Cardiac muscle cell (in vitro differentiated cells and primary cell): Measurements from ENCODE around the gene CACNA1C. TPM values are rescaled to one million over a fixed set of nuclear protein-coding genes. Genes with fewer than 3 reads are reported as not detected.
A peak's percentile ranks its signal among the peaks of the same experiment; 100 is the strongest.

Experiments
- DNase-seq, 2 donors: peaks; one replicate each; pipeline versions ENCODE4 v3.0.0 to v3.0.0-alpha.2; 2010 to 2017; ENCODE audit warnings: low read depth in 1 of 2, low spot score in 1 of 2
- H3K27ac ChIP-seq: fragments of 200-600 bp; sonication (generic); 2 replicates; pipeline ENCODE4 v1.5.1; 2016
- H3K27me3 ChIP-seq: fragments of 200-600 bp; sonication (generic); 2 replicates; pipeline ENCODE4 v1.6.0; 2016; ENCODE audit warnings: control low read depth
- H3K36me3 ChIP-seq: fragments of 200-600 bp; sonication (generic); 2 replicates; pipeline ENCODE4 v1.5.1; 2016; ENCODE audit warnings: control low read depth
- H3K4me1 ChIP-seq: fragments of 200-600 bp; sonication (generic); 2 replicates; pipeline ENCODE4 v1.8.1; 2017; ENCODE audit warnings: low read depth, mild to moderate bottlenecking, mixed run types
- H3K4me3 ChIP-seq: fragments of 200-600 bp; sonication (generic); 2 replicates; pipeline ENCODE4 v1.5.1; 2016; ENCODE audit warnings: mild to moderate bottlenecking
- H3K9me3 ChIP-seq: fragments of 200-600 bp; sonication (generic); 2 replicates; pipeline ENCODE4 v1.5.1; 2017; ENCODE audit warnings: low read depth, mild to moderate bottlenecking, control low read depth
- polyA plus RNA-seq: library from polyadenylated mRNA; unstranded; fragments of >200 nt; fragmentation: Nextera tagmentation; extraction: Ambion mirVana; gene quantifications from 2 replicates; pipeline ENCODE4 v1.2.1, GENCODE V29; 2016
- total RNA-seq: library from RNA; depleted of rRNA; stranded (reverse); fragments of >200 nt; gene quantifications from 2 replicates; pipeline ENCODE4 v1.2.3, GENCODE V29; 2016
- TF ChIP-seq, protein P1 (sequence below): IDR thresholded peaks from 2 replicates; pipeline ENCODE4 v1.5.1; 2012; ENCODE audit warnings: low read depth, mild to moderate bottlenecking, low read length

Gene CACNA1C
- total and polyA plus RNA-seq, 2 experiments from 2014 or later, result 40.8 to 77.8 TPM

DNA sequence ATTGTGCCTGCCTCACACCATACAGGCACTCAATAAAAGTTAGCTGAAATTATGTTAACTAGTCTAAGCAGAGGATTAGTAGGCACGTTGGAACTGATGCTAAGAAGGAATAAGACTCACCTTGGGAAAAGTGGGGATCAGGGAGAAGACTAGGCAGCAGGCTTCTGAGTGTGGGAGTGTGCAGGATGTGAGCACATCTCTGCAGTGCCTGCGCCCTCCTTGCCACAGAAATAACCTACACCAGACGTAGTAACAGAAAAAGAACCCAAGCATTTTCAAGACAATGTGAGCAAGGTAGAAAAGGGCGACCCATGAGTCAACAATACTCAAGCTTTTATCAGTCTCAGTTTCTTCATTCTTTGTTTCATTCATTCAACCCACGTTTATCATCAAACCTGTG is 113.9 kb downstream of the CACNA1C start:
- H3K4me3 ChIP-seq, result no peak overlapping the region
- H3K9me3 ChIP-seq, result no peaks in the 10 kb centered on the region

DNA sequence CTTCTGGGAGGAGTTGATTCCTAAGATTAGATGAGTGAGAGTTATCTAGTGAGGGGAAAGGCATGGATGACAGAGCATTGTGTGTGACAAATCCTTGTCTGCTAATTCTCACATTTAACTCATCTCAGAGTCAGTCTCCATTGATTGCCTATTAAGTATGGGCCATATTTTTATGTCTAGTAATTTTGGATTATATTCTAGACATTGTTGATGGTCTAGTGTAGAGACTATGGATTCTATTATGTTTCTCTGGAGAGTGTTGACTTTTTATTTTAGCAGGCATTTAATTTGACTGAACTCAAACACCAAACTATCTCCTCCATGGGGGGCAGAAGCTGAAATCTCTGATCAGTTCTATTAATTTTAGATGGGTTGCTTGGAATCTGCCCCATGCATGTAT is 114.4 kb downstream of the CACNA1C start:
- no peak overlapping the region for H3K27ac ChIP-seq
- no peaks in the 10 kb centered on the region for H3K27me3 ChIP-seq
- no peaks in the 10 kb centered on the region for H3K36me3 ChIP-seq
- peaks cover 28% of the 10 kb centered on the region for H3K4me1 ChIP-seq
- TF ChIP-seq, protein P1, sequence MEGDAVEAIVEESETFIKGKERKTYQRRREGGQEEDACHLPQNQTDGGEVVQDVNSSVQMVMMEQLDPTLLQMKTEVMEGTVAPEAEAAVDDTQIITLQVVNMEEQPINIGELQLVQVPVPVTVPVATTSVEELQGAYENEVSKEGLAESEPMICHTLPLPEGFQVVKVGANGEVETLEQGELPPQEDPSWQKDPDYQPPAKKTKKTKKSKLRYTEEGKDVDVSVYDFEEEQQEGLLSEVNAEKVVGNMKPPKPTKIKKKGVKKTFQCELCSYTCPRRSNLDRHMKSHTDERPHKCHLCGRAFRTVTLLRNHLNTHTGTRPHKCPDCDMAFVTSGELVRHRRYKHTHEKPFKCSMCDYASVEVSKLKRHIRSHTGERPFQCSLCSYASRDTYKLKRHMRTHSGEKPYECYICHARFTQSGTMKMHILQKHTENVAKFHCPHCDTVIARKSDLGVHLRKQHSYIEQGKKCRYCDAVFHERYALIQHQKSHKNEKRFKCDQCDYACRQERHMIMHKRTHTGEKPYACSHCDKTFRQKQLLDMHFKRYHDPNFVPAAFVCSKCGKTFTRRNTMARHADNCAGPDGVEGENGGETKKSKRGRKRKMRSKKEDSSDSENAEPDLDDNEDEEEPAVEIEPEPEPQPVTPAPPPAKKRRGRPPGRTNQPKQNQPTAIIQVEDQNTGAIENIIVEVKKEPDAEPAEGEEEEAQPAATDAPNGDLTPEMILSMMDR, result no peak
- H3K4me3 ChIP-seq, result no peak overlapping the region
- H3K9me3 ChIP-seq, result no peaks in the 10 kb centered on the region
- DNase-seq, result no peak

More for the DNA sequence above, 113.9 kb downstream of the CACNA1C start:
- Histone ChIP-seq H3K36me3 (no peaks in the 10 kb centered on the region), H3K27me3 (no peaks in the 10 kb centered on the region), H3K4me1 (peaks cover 23% of the 10 kb centered on the region), H3K27ac (no peak overlapping the region)
- TF ChIP-seq, protein P1, result no peak
- DNase-seq, result no peak

DNA sequence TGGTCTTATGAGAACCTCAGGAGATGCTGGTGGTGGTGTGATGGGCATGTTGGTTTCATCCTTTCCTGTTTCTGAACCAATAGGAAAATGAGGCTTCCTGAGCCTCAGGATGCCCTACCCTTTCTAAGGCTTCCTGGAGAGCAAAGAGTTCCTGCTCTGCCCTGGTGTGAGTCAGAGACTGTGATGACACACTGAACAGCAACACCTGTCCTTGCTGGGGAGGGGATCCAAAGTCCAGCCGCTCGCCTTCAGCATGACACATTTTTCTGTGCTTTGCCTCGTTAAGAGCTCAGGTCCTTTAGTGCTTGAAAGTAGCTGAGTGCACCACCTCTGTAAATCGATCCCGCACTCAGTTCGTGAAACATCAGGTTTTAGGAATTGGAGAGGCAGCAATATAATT is 116.0 kb downstream of the CACNA1C start:
- H3K36me3 ChIP-seq, result no peaks in the 10 kb centered on the region
- no peak for DNase-seq
- peaks cover 30% of the 10 kb centered on the region for H3K4me1 ChIP-seq
- no peaks in the 10 kb centered on the region for H3K9me3 ChIP-seq
- no peaks in the 10 kb centered on the region for H3K27me3 ChIP-seq
- no peak overlapping the region for H3K27ac ChIP-seq
- no peak overlapping the region for H3K4me3 ChIP-seq
- TF ChIP-seq, protein P1, result no peak

DNA sequence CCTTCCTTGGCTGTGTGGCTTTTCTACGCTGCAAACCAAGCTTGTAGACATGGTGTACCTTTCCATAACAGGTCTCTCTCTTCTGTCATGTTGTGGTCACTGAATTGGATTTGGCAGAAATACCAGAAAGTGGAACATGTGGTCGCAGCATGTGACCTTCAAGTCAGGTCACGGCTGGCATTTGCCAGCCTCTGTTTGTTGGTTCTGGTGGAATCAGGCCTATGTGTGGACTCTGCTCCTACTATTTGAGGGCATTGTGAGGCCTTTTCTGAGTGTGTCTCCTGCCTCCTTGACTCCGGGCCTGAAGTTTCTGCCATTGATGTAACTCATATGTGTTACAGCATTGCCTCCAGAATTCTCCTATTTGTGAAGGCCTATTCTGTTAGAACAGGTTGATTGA is 116.7 kb downstream of the CACNA1C start:
- Histone ChIP-seq H3K36me3 (no peaks in the 10 kb centered on the region), H3K27ac (peak overlapping the region; percentile 6), H3K4me1 (peaks cover 27% of the 10 kb centered on the region), H3K4me3 (no peak overlapping the region), H3K9me3 (no peaks in the 10 kb centered on the region), H3K27me3 (no peaks in the 10 kb centered on the region)
- TF ChIP-seq, protein P1, result no peak
- no peak for DNase-seq

DNA sequence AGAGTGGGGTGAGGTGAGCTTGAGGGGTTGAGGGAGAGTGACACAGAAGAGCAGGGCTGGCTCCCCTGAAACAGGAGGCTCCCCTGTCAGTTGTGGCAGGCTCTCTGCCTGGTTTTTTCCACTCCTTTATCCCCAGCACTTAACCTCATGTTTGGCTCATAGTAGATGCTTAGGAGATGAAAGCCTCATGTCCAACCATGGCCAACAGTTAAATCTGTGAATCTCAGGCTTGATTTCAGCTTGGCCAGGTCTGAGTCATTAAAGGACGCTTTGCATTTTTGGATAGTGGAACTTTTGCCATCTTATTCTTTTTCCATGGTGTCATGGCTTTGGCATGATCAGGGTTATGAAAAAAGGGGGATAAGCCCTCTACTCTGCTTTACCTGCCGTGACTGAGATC is 117.2 kb downstream of the CACNA1C start:
- TF ChIP-seq, protein P1, result no peak
- Histone ChIP-seq H3K4me3 (no peak overlapping the region), H3K27ac (peak overlapping the region; percentile 6), H3K27me3 (no peaks in the 10 kb centered on the region), H3K36me3 (no peaks in the 10 kb centered on the region), H3K4me1 (peaks cover 27% of the 10 kb centered on the region), H3K9me3 (no peaks in the 10 kb centered on the region)
- no peak for DNase-seq

DNA sequence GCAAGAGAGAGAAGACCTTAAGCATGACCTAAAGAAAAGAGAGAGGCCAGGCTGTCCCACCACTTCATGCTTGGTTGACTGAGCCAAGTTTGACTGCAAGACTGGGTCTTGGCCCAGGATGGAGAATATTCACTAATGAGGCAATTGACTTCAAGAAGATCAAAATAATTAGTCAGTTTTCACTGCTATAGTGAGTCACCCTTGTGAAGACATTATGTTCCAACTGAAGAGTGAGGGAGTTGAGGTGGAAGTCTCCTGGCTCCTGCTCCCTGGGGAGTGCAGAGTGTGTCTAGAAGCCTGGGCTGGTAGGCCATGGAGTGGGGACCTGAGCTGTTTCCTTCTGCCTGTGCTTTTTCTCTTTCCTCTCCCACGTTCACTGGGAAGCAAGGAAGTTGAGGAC is 117.6 kb downstream of the CACNA1C start:
- Histone ChIP-seq H3K4me3 (no peak overlapping the region), H3K27ac (no peak overlapping the region), H3K27me3 (no peaks in the 10 kb centered on the region), H3K36me3 (no peaks in the 10 kb centered on the region), H3K9me3 (no peaks in the 10 kb centered on the region), H3K4me1 (peaks cover 27% of the 10 kb centered on the region)
- DNase-seq, result peak in 1 of 2 donors; percentile 58
- TF ChIP-seq, protein P1, result no peak
